ENCODE results near the gene RPF1. TPM values are rescaled to one million over a fixed set of nuclear protein-coding genes. Genes with fewer than 3 reads are reported as not detected.

The RPF1 gene
- 31.7 and 35.3 TPM in 2 replicates for total RNA-seq
- polyA plus RNA-seq = 29.6 and 31.5 TPM in 2 replicates

- H3K27ac ChIP-seq = peak within 1 kb of the TSS; percentile 91
- H4K20me1 ChIP-seq (ENCODE audit: insufficient read depth, poor library complexity, severe bottlenecking) = peaks cover 12% of the 10 kb centered on the region
- H3K79me2 ChIP-seq = peaks cover 43% of the 10 kb centered on the region
- WGBS (ENCODE audit: low lambda C conversion rate, missing lambda C conversion rate) = 7% methylated on average over 51 of the region's 51 CpGs
- no peaks in the 10 kb centered on the region for H3K36me3 ChIP-seq (replicated peaks; ENCODE audit: insufficient read depth, low read depth)
- H3K9me2 ChIP-seq (replicated peaks; ENCODE audit: insufficient read depth) = no peaks in the 10 kb centered on the region
- no peak for TF ChIP-seq EZH2 (IDR thresholded peaks at IDR 0.05; ENCODE audit: borderline replicate concordance)
- TF ChIP-seq CTCF (IDR thresholded peaks at IDR 0.05; ENCODE audit: poor library complexity) = no peak
- no peak for TF ChIP-seq EZH2phosphoT487 (IDR thresholded peaks at IDR 0.05; ENCODE audit: low read depth, severe bottlenecking, unreplicated experiment)
- DNase-seq (ENCODE audit: low spot score) = peak; percentile 80
- H3K27me3 ChIP-seq = peaks cover 30% of the 10 kb centered on the region
- peak within 1 kb of the TSS; percentile 99 for H2AFZ ChIP-seq
- peak within 1 kb of the TSS; percentile 89 for H3K4me2 ChIP-seq
- no peaks in the 10 kb centered on the region for H3K9me3 ChIP-seq (ENCODE audit: low read depth)
- peaks cover 14% of the 10 kb centered on the region for H3K4me1 ChIP-seq (ENCODE audit: insufficient read depth)
- H3K4me3 ChIP-seq = peak within 1 kb of the TSS; percentile 84
Observed at GRCh38 chr1:84478876-84479868, at the start of gene RPF1. RPF1 (plus strand) TSS chr1:84479266; CDS start chr1:84479282, 16 bp downstream.

- no peaks in the 10 kb centered on the region for H3K4me1 ChIP-seq (ENCODE audit: insufficient read depth)
- no peaks in the 10 kb centered on the region for H3K27me3 ChIP-seq
- H3K9me2 ChIP-seq (replicated peaks; ENCODE audit: insufficient read depth) = no peaks in the 10 kb centered on the region
- no peak overlapping the region for H2AFZ ChIP-seq
- no peak overlapping the region for H3K4me2 ChIP-seq
- no peak overlapping the region for H3K4me3 ChIP-seq
- no peak for TF ChIP-seq EZH2phosphoT487 (IDR thresholded peaks at IDR 0.05; ENCODE audit: low read depth, severe bottlenecking, unreplicated experiment)
- no peak for TF ChIP-seq EZH2 (IDR thresholded peaks at IDR 0.05; ENCODE audit: borderline replicate concordance)
- TF ChIP-seq CTCF (IDR thresholded peaks at IDR 0.05; ENCODE audit: poor library complexity) = no peak
- no peaks in the 10 kb centered on the region for H4K20me1 ChIP-seq (ENCODE audit: insufficient read depth, poor library complexity, severe bottlenecking)
- no peaks in the 10 kb centered on the region for H3K79me2 ChIP-seq
- H3K27ac ChIP-seq = no peak overlapping the region
- H3K36me3 ChIP-seq (replicated peaks; ENCODE audit: insufficient read depth, low read depth) = no peaks in the 10 kb centered on the region
- DNase-seq (ENCODE audit: low spot score) = no peak
- 97% methylated on average over 2 of the region's 2 CpGs for WGBS (ENCODE audit: low lambda C conversion rate, missing lambda C conversion rate)
- no peaks in the 10 kb centered on the region for H3K9me3 ChIP-seq (ENCODE audit: low read depth)
Observed at GRCh38 chr1:84430546-84430945, 48.5 kb upstream of the RPF1 start.

GRCh38 chr1:84433258-84434080 lies 45.6 kb upstream of the RPF1 start:
- no peak overlapping the region for H3K4me3 ChIP-seq
- no peaks in the 10 kb centered on the region for H3K36me3 ChIP-seq (replicated peaks; ENCODE audit: insufficient read depth, low read depth)
- WGBS (ENCODE audit: low lambda C conversion rate, missing lambda C conversion rate) = 40% methylated on average over 11 of the region's 11 CpGs
- H2AFZ ChIP-seq = peak overlapping the region; percentile 18
- H3K27me3 ChIP-seq = no peaks in the 10 kb centered on the region
- H3K9me2 ChIP-seq (replicated peaks; ENCODE audit: insufficient read depth) = no peaks in the 10 kb centered on the region
- H4K20me1 ChIP-seq (ENCODE audit: insufficient read depth, poor library complexity, severe bottlenecking) = no peaks in the 10 kb centered on the region
- TF ChIP-seq CTCF (IDR thresholded peaks at IDR 0.05; ENCODE audit: poor library complexity) (peak; percentile 89), EZH2 (IDR thresholded peaks at IDR 0.05; ENCODE audit: borderline replicate concordance) (no peak), EZH2phosphoT487 (IDR thresholded peaks at IDR 0.05; ENCODE audit: low read depth, severe bottlenecking, unreplicated experiment) (no peak)
- H3K4me2 ChIP-seq = peak overlapping the region; percentile 68
- no peaks in the 10 kb centered on the region for H3K79me2 ChIP-seq
- peak; percentile 74 for DNase-seq (ENCODE audit: low spot score)
- no peak overlapping the region for H3K27ac ChIP-seq
- H3K9me3 ChIP-seq (ENCODE audit: low read depth) = no peaks in the 10 kb centered on the region
- H3K4me1 ChIP-seq (ENCODE audit: insufficient read depth) = no peaks in the 10 kb centered on the region

All from hepatocyte (in vitro differentiated cells).